HCT116 (cell line): Measurements from ENCODE around the gene CTBP2.

Experiments
- EZH2 ChIP-seq: fragments of 200-600 bp; sonication (generic); IDR thresholded peaks from 2 replicates; pipeline ENCODE4 v1.6.1; 2017; ENCODE audit warnings: antibody characterized with exemption, mixed run types
- POLR2A ChIP-seq: IDR thresholded peaks from 2 replicates; pipeline ENCODE4 v1.7.0; 2011; ENCODE audit warnings: borderline replicate concordance; ENCODE audit not compliant: insufficient read depth, insufficient read length; ENCODE audit errors: extremely low read depth
- RAD21 ChIP-seq: IDR thresholded peaks from 2 replicates; pipeline ENCODE4 v1.6.1; 2012; ENCODE audit warnings: low read depth, mild to moderate bottlenecking
- SP1 ChIP-seq: IDR thresholded peaks from 2 replicates; pipeline ENCODE4 v1.6.1; 2012; ENCODE audit warnings: low read depth
- TF ChIP-seq, protein P1 (sequence below): IDR thresholded peaks from 2 replicates; pipeline ENCODE4 v1.6.1; 2012

DNA sequence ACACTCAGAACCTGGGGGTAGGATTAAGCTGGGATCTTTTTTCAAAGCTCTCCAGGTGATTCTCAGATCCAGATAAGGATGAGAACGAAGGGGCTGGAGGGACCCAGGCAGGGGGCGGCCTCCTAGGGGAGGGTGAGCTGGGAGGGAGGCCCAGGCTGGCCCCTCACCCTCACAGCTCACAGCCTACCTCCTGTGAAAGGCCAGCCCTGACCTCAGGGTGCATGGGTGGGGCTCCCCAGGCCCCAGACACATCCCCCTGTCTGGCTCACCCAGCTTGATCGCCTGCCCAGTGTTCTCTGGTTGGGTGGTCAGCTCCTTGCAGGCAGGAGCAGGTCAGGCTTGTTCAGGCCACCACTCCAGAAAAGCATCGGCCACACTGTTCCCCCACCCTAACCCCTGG, 24.3 kb downstream of the CTBP2 start:
- TF ChIP-seq POLR2A (no peak), SP1 (no peak), RAD21 (no peak), EZH2 (no peak)
- TF ChIP-seq, protein P1, sequence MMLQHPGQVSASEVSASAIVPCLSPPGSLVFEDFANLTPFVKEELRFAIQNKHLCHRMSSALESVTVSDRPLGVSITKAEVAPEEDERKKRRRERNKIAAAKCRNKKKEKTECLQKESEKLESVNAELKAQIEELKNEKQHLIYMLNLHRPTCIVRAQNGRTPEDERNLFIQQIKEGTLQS = no peak
